Stimulated activated CD4-positive, alpha-beta T cell treated with anti-CD3 and anti-CD28 coated beads, Interleukin-1b, Interleukin-23, amount 100 ng/mL, for 4 hours (primary cell): ENCODE results near the gene MYL2.
"Not testable (repeated sequence)": the region's sequence is repeated elsewhere in the genome, so short reads cannot be mapped to it uniquely, and the experiment has no call there.

Experiments
- DNase-seq, 2 donors: peaks; one replicate each; pipeline ENCODE4 v3.0.0-alpha.2; 2020; ENCODE audit warnings: low read depth in 2 of 2

Gene MYL2, protein sequence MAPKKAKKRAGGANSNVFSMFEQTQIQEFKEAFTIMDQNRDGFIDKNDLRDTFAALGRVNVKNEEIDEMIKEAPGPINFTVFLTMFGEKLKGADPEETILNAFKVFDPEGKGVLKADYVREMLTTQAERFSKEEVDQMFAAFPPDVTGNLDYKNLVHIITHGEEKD

DNA sequence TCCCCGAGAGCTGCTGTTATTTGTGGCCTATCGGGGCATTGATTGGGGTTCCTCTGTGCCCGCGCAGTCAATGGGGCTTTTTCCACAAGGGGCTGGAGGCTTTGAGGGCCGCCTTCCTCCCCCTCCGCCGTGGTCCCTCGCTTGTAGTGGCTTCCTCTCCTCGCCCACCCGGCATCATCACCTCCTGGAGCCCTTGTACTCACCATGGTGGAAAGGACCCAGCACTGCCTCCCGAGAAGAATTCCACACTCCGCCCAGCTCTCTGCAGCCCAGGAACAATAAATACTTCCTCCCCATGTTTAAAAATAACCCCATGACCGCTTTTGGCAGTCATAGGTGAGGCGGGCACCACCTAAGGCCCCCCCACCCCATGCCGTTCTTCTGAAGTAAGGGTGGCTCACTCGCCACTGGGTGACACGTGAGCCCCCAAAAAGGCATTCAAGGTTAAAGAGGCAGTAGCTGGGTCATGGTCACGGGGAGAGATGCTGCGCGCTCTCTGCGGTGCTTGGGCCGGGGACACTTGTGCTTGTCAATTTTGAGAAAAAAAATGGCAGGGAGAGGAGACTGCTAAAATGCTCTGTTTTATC lies at the start of gene MYL2:
TSS of gene MYL2 (minus strand) at position 256 of the 587 bp plus-strand sequence. CDS start at position 206, 50 bp downstream.
- no peak for DNase-seq

DNA sequence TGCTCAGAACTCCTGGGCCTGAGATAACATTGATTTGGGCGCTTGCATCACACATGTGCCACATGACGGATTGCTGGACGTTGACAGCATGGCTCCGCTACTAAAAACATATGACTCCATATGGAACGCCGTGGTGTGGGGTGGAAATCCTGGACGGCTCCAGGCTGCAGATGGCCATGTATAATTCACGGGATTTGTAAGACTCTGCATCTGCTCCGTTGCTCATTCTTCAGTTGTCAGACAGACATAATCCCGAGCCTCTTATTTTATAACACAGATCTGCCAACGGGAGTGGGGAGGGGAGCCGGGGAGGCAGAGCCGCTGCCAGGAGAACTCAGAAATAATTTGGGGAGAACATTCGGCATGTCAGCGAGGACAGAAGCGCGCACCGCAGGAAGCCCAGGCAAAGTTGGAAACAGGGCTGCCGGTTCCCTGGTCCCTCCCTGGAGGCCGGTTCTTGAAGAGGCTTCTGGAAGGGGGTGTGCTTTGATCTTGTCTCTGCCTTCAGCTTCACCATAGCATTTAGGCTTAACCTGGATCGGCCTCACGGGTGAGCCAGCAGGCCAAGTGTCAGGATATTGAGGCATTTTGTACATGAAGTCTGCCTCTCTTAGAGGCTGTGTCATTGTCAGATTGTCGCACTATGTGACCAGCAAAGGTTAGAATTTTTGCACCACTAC lies 45.8 kb upstream of the MYL2 start:
- no peak for DNase-seq

DNA sequence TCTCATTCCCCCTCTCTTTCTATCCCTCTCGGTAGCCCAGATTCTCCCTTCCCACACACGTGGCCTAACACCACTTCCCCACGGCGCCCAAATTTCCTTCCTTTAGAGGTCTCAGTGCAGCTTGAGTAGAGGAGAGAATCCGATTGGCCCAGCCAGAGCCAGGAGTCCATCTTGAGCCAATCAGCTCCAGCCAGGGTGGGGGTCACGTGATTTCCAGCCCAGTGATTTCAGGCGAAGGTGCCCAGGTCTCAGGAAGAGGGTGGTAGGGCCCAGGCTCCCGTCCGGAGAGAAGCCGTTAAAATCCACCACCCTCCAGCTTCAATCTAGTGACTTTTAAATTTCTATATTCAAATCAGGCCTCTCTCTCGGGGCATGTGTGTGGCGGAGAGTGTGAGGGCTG lies 45.2 kb upstream of the MYL2 start:
- no peak for DNase-seq

DNA sequence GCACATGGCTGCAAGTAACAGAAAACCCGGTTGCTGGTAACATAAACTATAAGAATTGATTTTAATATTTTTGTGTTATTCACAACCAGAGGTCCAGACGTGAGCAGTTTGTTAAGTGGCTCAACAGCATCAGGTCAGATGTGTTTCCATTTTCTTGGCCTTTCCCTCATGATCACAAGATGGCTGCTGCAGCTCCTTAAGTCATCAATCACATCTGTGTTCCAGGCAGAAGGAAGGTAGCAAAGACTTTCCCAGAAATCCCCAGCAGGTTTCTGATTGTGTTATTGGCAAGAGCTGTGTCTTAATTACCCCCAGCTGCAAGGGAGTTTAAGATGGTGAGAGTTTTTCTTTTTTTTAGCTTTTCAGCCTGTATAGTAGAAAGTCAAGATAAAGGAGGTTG lies 40.4 kb upstream of the MYL2 start:
- DNase-seq: no peak

DNA sequence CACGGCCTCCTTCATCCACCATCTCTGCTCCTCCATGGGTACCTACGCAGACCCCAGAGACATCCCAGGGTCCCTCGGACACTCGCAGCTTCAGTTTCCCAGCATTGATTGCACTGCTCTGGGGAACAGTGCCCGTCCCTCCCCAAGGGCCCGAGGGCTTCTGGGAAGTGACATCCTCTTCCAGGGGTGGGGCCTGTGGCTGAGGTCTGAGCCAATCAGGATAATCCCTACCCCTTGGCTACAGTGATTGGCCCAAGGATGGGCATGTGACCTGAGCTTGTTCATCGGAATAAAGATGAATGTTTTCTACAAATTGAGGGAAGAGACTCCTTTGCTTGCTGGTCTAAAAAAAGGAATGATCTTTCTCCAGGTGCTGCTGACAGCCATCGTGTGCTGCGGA lies 37.3 kb upstream of the MYL2 start:
- DNase-seq: no peak

DNA sequence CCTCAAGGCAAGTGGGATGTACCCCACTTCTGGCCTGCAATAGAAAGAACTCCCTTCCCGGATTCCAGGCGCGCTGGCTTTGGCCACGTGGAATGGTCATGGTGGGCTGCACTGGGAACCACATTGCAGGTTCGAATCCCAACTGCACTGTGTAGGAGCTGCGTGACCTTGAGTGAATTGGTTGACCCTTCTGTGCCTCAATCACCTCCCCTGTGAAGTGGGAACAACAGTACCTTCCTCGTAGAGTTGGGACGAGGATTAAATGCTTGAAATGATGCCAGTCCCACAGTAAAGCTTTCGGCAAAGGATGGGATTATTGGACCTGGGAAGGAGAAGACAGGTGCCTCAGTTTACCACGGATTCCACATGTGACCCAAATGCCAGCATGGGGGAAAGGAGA lies 36.8 kb upstream of the MYL2 start:
- DNase-seq: no peak

DNA sequence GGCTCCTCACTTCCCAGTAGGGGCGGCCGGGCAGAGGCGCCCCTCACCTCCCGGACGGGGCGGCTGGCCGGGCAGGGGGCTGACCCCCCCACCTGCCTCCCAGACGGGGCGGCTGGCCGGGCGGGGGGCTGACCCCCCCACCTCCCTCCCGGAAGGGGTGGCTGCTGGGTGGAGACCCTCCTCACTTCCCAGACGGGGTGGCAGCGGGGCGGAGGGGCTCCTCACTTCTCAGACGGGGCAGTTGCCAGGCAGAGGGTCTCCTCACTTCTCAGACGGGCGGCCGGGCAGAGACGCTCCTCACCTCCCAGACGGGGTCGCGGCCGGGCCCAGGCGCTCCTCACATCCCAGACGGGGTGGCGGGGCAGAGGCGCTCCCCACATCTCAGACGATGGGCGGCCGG lies 30.5 kb upstream of the MYL2 start:
- DNase-seq: not testable (repeated sequence)

DNA sequence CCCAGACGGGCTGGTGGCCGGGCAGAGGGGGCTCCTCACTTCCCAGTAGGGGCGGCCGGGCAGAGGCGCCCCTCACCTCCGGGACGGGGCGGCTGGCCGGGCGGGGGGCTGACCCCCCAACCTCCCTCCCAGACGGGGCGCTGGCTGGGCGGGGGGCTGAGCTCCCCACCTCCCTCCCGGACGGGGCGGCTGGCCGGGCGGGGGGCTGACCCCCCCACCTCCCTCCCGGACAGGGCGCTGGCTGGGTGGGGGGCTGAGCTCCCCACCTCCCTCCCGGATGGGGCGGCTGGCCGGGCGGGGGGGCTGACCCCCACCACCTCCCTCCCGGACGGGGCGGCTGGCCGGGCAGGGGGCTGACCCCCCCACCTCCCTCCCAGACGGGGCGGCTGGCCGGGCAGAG lies 30.1 kb upstream of the MYL2 start:
- not testable (repeated sequence) for DNase-seq

DNA sequence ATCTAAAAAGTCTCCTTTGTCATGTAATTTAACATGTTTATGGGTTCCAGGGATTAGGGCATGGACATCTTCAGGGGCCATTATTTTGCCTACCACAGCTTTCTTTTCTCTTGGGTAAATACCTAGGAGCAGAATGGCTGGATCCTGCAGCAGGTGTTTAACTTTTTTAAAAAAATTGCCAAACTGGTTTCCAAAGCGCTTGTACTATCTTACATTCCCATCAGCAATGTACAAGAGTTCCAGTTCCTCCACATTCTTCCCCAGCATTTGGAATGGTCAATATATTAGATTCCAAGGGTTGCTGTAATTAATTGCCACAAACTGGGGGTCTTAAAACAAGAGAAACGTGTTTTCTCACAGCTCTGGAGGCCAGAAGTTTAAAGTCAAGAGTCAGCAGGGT lies 27.7 kb upstream of the MYL2 start:
- no peak for DNase-seq

DNA sequence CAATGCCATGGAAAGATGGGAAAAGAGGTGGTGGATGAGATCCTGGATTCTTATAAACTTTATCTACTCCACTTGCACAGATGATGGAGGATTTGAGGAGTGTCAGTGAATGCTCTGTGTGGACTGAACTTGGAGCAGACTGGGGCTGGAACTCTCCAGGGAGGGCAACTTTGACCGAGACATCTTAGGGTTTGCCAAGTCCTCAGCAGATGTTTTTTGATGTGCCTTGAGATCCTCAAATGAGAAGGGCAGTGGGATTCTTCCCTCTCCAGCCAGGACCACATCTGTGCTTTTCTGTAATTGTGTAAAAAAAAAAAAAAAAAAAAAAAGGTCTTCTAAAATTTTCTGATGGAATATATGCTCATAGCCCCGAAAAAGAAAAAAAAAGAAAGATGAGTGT lies 23.0 kb upstream of the MYL2 start:
- no peak for DNase-seq

DNA sequence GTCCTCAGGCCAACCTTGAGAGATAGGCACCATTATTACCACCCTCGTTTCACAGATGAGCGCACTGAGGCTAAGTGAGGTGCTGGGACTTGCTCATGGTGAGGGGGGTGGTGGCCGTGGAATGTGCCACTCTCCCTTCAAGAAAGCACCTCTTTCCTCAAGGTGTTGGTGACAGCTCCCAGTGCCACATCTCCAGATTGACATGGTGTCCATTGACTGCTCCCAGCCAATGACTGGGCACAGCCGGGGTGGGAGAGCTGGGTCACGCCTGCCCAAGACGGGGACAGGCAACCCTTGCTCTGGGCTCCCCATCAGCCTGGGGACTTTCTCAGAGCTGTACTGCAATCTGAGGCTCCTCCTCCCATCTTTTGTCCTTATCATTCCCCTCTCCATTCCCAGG lies 21.0 kb upstream of the MYL2 start:
- DNase-seq: no peak

DNA sequence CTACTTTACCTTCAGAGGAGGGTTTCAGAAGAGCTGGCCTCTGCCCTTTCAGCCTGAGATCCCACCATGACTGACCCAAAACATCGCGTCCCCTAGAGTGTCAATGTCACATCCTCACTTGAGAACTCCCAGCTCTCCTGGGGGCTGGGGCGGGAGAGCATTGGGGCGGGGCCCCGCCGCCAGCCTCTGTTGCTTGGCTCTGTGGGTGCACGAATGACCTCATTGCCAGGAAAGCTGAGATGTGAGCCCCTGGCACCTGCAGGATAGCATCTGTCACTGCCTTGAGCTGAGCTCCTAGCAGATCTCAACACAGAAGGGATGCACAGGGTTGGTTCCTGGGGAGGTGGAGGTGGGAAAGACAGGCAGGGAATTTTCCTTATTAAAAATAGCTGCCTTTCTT lies 20.6 kb upstream of the MYL2 start:
- DNase-seq: no peak

DNA sequence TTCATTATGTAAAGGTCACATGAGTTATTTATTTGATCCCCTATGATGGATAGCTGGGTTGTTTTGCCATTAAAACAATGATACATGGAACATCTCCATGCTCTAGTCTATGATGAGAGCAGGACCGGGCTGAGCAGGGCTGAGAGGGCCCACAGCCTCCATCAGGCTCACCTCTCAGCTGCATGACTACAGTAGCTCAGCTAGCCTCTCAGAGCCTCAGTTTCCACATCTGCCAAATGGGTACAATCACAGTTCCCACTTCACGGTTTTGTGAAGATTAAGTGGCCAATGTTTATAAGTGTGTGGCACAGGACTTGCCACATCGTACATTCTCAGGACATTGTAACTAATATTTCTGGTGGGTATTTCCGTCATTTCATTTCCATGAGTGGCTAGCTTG lies 19.9 kb upstream of the MYL2 start:
- no peak for DNase-seq

DNA sequence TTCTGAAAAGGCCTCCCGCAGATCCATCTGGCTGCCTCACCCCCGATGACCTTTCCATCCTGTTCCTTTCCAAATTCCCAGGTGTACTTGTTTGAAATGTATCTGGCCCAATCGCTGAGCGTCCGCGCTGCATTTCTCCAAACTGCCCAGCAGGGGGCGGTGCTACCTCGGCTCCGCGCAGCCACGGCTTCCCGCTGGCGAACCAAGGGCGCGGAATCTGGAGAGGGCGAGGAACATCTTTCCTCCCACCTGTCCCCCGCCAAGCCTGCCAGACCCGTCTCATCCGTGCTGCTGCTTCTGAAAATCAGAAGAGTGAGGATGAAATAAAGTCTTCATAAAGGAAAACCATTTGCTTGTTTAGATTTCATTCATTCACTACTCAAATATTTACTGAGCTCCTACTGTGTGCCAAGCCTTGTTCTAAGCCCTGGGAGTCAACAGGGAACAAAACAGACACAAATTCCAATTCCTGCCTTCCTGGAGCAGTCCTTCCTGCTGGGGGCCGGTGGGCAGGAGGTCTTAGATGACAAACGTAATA lies 16.8 kb upstream of the MYL2 start:
- DNase-seq: peak; percentile 48 to 53

DNA sequence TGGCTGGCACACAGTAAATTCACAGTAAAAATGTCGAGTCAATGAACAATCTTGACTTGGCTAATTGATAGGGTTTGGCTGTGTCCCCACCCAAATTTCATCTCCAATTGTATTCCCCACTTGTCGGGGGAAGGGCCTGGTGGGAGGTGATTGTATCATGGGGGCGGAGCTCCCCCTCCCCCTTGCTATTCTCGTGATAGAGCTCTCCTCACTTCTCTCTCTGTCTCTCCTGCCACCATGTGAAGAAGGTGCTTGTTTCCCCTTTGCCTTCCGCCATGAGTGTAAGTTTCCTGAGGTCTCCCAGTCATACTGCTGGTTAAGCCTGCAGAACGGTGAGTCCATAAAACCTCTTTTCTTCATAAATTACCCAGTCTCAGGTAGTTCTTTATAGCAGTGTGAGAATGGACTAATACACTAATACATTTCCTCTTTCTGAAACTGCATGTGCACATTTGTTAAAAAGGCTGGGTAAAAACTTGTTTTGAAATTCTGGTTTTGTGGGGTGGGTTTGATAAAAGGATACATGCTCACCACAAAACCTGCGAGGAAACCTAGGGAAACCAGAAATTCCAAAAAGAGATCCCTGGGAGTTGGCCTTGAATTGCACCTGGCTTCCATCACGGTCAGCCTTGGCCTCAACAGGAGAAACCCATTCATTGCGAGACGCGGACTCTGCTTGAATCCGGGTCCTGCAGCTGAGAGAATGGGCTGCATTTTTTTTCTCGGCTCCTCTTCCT lies 16.2 kb upstream of the MYL2 start:
- no peak for DNase-seq

DNA sequence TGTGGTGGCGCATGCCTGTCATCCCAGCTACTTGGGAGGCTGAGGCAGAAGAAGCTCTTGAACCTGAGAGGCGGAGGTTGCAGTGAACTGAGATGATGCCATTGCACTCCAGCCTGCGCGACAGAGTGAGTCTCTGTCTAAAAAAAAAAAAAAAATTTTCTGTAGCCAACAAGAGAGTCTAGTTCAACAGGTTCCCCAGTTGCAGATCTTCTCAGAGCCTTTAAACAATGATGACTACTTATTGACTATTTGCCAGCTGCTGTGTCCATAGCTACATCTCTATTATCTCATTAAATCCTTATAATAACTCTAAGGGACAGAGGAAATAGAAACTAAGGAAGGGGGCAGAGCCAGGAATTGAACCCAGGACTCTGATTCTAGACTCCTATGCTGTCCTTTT lies 15.2 kb upstream of the MYL2 start:
- no peak for DNase-seq

DNA sequence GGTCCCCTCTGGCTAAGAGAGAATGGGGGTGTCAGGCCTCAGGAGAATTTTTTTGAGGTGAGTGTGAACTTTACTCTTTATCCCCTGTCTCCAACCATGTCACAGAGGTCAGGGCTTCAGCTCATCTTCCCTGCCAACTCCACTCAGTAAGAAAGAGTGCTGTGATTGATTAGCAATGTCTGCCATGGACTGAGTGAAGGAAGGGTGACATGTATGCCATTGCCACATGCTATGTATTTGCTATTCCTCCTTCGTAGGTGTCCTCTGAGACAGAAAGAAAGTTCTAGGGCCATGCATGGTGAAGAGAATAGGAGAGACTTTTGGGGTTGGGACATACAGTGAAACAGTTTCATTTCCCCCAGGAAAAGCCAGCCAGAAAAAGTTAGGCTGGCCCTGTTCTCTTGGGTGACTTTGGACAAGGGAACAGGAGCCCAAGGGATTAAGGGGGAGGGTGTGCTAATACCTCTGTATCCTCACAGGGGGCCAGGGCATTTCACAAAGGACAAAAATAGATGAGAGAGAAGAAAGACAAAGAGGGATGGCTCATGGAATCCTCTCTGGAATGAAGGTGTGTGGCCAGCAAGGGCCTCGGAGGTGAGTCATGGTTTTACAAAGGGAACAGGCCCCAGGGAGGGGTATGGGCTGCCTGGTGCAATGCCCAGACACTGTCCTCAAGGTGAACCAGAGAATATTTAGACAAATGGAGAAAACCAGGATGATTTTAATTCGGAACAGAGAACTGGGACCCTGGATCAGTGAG lies 13.9 kb upstream of the MYL2 start:
- DNase-seq: no peak

DNA sequence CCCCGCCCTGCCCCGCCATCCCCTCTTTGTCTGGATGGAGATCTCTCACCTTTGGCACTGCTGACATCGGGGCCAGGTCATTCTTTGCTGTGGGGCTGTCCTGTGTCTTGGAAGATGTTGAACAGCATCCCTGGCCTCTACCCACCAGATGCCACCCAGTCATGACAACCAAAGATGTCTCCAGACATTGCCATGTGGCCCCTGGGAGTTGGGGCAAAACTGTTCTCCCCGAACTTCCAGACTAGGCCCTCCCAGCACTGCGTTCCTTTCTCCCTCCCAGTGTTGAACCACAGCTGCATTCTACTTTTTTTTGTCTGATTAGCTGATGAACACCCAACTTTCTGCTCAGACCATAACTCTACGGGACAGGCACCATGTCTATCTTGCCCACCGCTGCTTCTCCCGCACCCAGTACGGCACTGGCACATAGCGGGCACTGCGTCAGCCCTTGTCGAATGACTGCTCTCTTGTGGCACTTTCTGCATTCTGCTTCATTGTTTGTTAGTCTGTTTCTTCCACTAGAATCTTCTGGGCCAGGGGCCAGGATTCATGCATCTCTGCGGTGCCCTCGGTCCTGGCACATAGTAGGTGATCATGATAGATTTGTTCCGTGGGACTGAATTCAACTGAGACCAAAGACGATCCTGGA lies 13.1 kb upstream of the MYL2 start:
- DNase-seq: no peak

DNA sequence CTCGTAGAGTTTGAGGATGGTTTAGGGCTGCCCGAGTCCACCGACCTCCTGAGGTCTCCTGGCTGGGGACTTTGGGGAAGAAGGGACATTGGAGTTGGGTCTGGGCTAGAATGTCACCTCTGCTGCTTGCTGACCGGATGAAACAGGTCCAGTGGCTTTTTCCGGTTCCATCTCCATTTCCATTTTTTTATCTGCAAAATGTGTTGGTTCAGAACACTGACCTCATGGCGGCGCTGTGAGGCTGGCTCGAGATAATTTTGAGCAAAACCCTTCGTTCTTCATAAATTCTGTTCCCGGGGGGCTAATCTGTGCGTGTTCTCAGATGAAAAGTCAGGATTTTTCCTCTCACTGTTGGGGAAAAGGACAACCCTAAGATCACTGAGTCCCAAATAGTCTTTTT lies 11.7 kb upstream of the MYL2 start:
- DNase-seq: no peak

DNA sequence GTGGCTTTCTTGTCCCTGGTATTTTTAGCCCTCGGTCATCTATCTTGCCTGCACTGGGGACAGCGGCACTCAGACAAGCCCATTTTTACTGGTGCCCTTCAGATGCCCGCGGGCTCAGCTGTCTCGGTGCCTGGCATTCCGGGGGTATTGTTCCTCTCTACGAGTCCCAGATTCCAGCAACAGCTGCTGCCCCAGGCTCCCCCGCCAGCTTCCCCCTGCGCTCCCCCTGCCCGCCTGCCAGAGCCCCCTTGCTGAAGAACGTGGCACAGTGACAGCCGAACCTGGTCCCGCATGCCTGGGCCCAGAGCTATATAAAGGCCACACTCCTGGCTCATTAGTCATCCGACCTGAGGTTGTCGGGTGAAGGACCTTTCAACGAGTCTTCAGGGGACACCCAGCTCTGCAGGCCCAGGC lies 10.9 kb upstream of the MYL2 start:
- DNase-seq: no peak
